CD14-positive monocyte (primary cell): ENCODE measurements around the gene ABCG1. TPM values are rescaled to one million over a fixed set of nuclear protein-coding genes. Genes with fewer than 3 reads are reported as not detected.

ENCODE experiments used
- DNase-seq, 3 donors: peaks; one replicate each; pipeline ENCODE4 v3.0.0-alpha.2; 2011 to 2022
- H2AFZ ChIP-seq: 2 replicates; pipeline ENCODE4 v1.6.0; 2012; ENCODE audit warnings: mild to moderate bottlenecking, low read depth, low read length, inconsistent platforms; ENCODE audit not compliant: insufficient read depth, poor library complexity, severe bottlenecking
- H3K27ac ChIP-seq, 2 donors: 1 replicate in 1 of 2; 2 replicates in 1 of 2; pipeline ENCODE4 v1.5.1; 2012 to 2013; ENCODE audit warnings: low read length in 2 of 2, control low read depth in 1 of 2, inconsistent platforms in 1 of 2, low read depth in 1 of 2, mild to moderate bottlenecking in 1 of 2
- H3K27me3 ChIP-seq, 2 donors: one replicate each; pipeline versions ENCODE4 v1.6.0 to v1.6.1; 2011 to 2013; ENCODE audit warnings: low read length in 2 of 2; ENCODE audit not compliant: control insufficient read depth in 2 of 2, insufficient read depth in 2 of 2
- H3K36me3 ChIP-seq, 2 donors: replicated peaks in 1 of 2; 1 replicate in 1 of 2; 2 replicates in 1 of 2; pipeline versions ENCODE4 v1.5.1 to v1.6.1; 2012 to 2013; ENCODE audit warnings: low read length in 2 of 2, control low read depth in 1 of 2, inconsistent platforms in 1 of 2, mild to moderate bottlenecking in 1 of 2; ENCODE audit not compliant: insufficient read depth in 2 of 2, control insufficient read depth in 1 of 2
- H3K4me1 ChIP-seq, 2 donors: 1 replicate in 1 of 2; 2 replicates in 1 of 2; pipeline versions ENCODE4 v1.5.1 to v1.6.1; 2012 to 2013; ENCODE audit warnings: low read length in 2 of 2, control low read depth in 1 of 2, inconsistent platforms in 1 of 2, mild to moderate bottlenecking in 1 of 2, moderate library complexity in 1 of 2; ENCODE audit not compliant: insufficient read depth in 2 of 2, control insufficient read depth in 1 of 2
- H3K4me2 ChIP-seq: replicated peaks from 2 replicates; pipeline ENCODE3; 2012; ENCODE audit warnings: low read length, moderate library complexity, mild to moderate bottlenecking; ENCODE audit not compliant: poor library complexity, severe bottlenecking; ENCODE audit errors: extremely low read depth
- H3K4me3 ChIP-seq, 3 experiments: fragments of 200-600 bp in 1 of 3; sonication (generic) in 1 of 3; replicated peaks in 1 of 3; 1 replicate in 2 of 3; 2 replicates in 1 of 3; pipeline ENCODE4 v1.5.1; 2011 to 2013; ENCODE audit warnings: low read length in 3 of 3, mild to moderate bottlenecking in 3 of 3, control low read depth in 2 of 3, low read depth in 2 of 3, inconsistent platforms in 1 of 3, moderate library complexity in 1 of 3
- H3K79me2 ChIP-seq: 2 replicates; pipeline ENCODE4 v1.6.0; 2012; ENCODE audit warnings: mild to moderate bottlenecking, control low read depth, inconsistent platforms, low read length, moderate library complexity; ENCODE audit not compliant: insufficient read depth
- H3K9ac ChIP-seq: 2 replicates; pipeline ENCODE4 v1.6.0; 2017; ENCODE audit warnings: low read length, mild to moderate bottlenecking; ENCODE audit not compliant: insufficient read depth, poor library complexity, severe bottlenecking
- H3K9me3 ChIP-seq, 2 donors: replicated peaks in 1 of 2; 1 replicate in 1 of 2; 2 replicates in 1 of 2; pipeline versions ENCODE4 v1.5.1 to v1.6.1; 2012 to 2013; ENCODE audit warnings: low read length in 2 of 2, control low read depth in 1 of 2; ENCODE audit not compliant: control insufficient read depth in 1 of 2, insufficient read depth in 1 of 2
- H4K20me1 ChIP-seq: 2 replicates; pipeline ENCODE4 v1.6.0; 2012; ENCODE audit warnings: mild to moderate bottlenecking, low read length, control low read depth, moderate library complexity; ENCODE audit not compliant: insufficient read depth
- H3K27ac Mint-ChIP-seq, 7 donors: one replicate each; pipeline ENCODE4 v1.8.0; 2020; ENCODE audit warnings: mild to moderate bottlenecking in 7 of 7, mixed read lengths in 7 of 7, moderate library complexity in 6 of 7, inconsistent platforms in 2 of 7
- H3K27me3 Mint-ChIP-seq, 3 donors: one replicate each; pipeline ENCODE4 v1.8.0; 2021 to 2022; ENCODE audit warnings: low read depth in 3 of 3, mild to moderate bottlenecking in 3 of 3, mixed read lengths in 3 of 3, moderate library complexity in 3 of 3, inconsistent platforms in 1 of 3
- H3K36me3 Mint-ChIP-seq, 2 donors: one replicate each; pipeline ENCODE4 v1.8.0; 2020; ENCODE audit warnings: mixed read lengths in 2 of 2, inconsistent platforms in 1 of 2, mild to moderate bottlenecking in 1 of 2
- H3K4me1 Mint-ChIP-seq: one replicate; pipeline ENCODE4 v1.8.0; 2020; ENCODE audit warnings: mild to moderate bottlenecking, mixed read lengths
- H3K4me3 Mint-ChIP-seq, 2 donors: one replicate each; pipeline ENCODE4 v1.8.0; 2020; ENCODE audit warnings: mild to moderate bottlenecking in 2 of 2, mixed read lengths in 2 of 2, moderate library complexity in 1 of 2
- H3K9me3 Mint-ChIP-seq, 7 donors: one replicate each; pipeline ENCODE4 v1.8.0; 2020 to 2022; ENCODE audit warnings: mixed read lengths in 7 of 7, mild to moderate bottlenecking in 6 of 7, moderate library complexity in 6 of 7, inconsistent platforms in 2 of 7
- WGBS: methylation state at CpG from one replicate; pipeline ENCODE4 v1.1.5; 2013; ENCODE audit warnings: missing lambda C conversion rate; ENCODE audit not compliant: insufficient coverage; 5-methylcytosine and 5-hydroxymethylcytosine counted together
- intact Hi-C, 2 donors: fragments of 100-400 bp; cut with micrococcal nuclease; formaldehyde crosslinking; loops; one replicate each; pipeline versions ENCODE4 v1.15.0 to v1.15.1; 2023
- polyA plus RNA-seq, 3 donors: library from polyadenylated mRNA; depleted of rRNA in 1 of 3; unstranded in 2 of 3; stranded (reverse) in 1 of 3; fragments of 300-500 nt in 2 of 3; fragments of >200 nt in 1 of 3; fragmentation: Illumina TruSeq in 2 of 3; gene quantifications; 1 replicate in 2 of 3; 2 replicates in 1 of 3; pipeline ENCODE4 v1.2.3, GENCODE V29; 2012 to 2021
- TF ChIP-seq, protein P1 (sequence below): fragments of 200-600 bp; IDR thresholded peaks from one replicate; pipeline ENCODE4 v1.8.0; 2022; ENCODE audit warnings: antibody characterized with exemption, mild to moderate bottlenecking

Gene ABCG1
- polyA plus RNA-seq, 3 donors, result 3.0 to 5.2 (median 3.5) TPM

DNA sequence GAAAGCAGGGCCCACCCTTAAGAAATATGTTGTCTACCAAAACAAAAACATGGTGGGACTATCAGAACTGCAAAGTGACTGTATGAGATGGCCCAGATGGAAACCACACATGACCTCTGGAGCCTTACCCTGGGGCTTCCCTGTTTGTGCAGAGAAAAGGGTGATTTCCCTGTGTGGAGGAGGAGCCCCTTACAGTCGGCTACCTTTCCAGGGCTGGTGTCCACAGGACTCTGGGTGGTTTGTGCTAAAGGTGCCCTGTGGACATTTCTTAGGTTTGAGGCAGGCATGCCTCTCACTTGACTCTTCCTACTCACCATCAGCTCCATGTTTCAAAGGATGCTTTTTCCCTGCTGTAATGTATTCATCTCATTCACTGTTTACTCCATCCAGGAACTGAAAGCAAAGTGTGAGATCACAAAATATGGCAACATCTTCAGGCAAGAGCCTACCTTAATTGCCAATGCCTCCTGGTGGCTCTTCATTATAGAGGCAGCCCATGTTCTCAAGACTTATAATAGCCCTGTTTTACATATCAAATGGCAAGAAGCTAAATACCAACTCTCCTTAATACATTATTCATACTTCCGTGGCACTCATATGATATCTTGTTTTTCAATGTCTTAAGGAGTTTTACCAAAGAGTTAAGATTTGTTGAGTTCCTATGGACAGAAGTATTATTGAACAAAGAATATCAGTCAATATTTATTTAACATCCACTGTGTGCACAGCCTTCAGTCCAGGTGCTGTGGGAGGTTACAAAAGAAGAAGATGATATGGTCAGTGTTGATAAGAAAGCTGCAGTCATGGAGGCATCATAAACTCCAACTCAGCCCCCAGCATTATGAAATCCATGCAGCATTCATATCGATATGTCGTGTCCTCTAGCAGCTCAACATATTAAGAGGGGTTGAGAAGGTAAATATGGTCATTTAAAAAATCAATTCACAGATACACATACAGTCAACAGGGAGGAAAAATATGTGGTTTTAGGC, 111.7 kb downstream of the ABCG1 start:
- no peak for DNase-seq

DNA sequence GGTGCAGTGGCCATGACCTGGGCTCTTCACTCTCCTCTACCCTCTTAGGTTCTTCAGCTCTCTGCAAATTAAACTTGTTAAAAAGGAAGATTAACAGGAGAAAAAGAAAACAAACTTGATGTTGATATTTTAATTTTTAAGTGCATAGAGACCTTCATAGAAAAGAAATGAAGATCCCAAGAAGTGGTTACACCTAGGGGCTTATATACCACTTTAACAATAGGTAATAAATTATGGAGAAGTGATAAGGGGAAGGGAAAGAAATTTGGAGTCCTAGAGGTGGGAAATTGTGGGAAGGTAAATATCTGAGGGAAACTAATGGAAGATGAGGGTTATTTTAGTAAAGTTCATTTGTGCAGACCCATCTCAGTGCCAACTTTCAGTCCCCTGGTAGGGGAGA, 112.7 kb downstream of the ABCG1 start:
- H4K20me1 ChIP-seq, result no peaks in the 10 kb centered on the region
- no peaks in the 10 kb centered on the region for H3K4me1 ChIP-seq
- no peak overlapping the region for H2AFZ ChIP-seq
- no peak overlapping the region for H3K4me3 ChIP-seq
- Mint-ChIP-seq H3K27me3 (peaks cover 0 to 4% (median 3%) of the 10 kb centered on the region in 3 donors), H3K4me1 (peaks cover 8% of the 10 kb centered on the region), H3K27ac (no peak overlapping the region), H3K9me3 (peaks cover 0 to 6% (median 4%) of the 10 kb centered on the region in 7 donors), H3K36me3 (no peaks in the 10 kb centered on the region), H3K4me3 (no peak overlapping the region)
- H3K9ac ChIP-seq, result no peak overlapping the region
- intact Hi-C loops, result no loop called here
- H3K27ac ChIP-seq, result no peak overlapping the region
- H3K9me3 ChIP-seq, result peaks cover 0 to 2% of the 10 kb centered on the region in 2 donors
- TF ChIP-seq, protein P1, sequence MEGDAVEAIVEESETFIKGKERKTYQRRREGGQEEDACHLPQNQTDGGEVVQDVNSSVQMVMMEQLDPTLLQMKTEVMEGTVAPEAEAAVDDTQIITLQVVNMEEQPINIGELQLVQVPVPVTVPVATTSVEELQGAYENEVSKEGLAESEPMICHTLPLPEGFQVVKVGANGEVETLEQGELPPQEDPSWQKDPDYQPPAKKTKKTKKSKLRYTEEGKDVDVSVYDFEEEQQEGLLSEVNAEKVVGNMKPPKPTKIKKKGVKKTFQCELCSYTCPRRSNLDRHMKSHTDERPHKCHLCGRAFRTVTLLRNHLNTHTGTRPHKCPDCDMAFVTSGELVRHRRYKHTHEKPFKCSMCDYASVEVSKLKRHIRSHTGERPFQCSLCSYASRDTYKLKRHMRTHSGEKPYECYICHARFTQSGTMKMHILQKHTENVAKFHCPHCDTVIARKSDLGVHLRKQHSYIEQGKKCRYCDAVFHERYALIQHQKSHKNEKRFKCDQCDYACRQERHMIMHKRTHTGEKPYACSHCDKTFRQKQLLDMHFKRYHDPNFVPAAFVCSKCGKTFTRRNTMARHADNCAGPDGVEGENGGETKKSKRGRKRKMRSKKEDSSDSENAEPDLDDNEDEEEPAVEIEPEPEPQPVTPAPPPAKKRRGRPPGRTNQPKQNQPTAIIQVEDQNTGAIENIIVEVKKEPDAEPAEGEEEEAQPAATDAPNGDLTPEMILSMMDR, result no peak
- peaks cover 0 to 5% of the 10 kb centered on the region in 2 donors for H3K27me3 ChIP-seq
- H3K36me3 ChIP-seq, result no peaks in the 10 kb centered on the region
- no peak overlapping the region for H3K4me2 ChIP-seq
- no peaks in the 10 kb centered on the region for H3K79me2 ChIP-seq
- no peak for DNase-seq

More for the DNA sequence above, 111.7 kb downstream of the ABCG1 start:
- Mint-ChIP-seq H3K27me3 (peaks cover 0 to 4% (median 3%) of the 10 kb centered on the region in 3 donors), H3K9me3 (peaks cover 0 to 7% (median 6%) of the 10 kb centered on the region in 7 donors), H3K4me3 (no peak overlapping the region), H3K36me3 (no peaks in the 10 kb centered on the region), H3K27ac (no peak overlapping the region), H3K4me1 (peaks cover 8% of the 10 kb centered on the region)
- H3K27me3 ChIP-seq, result no peaks in the 10 kb centered on the region
- H2AFZ ChIP-seq, result no peak overlapping the region
- H3K27ac ChIP-seq, result no peak overlapping the region
- TF ChIP-seq, protein P1, result no peak
- WGBS, result no CpG with 5 or more reads among the region's 4 CpGs
- peaks cover 0 to 2% of the 10 kb centered on the region in 2 donors for H3K9me3 ChIP-seq
- no peak overlapping the region for H3K4me2 ChIP-seq
- no peak overlapping the region for H3K9ac ChIP-seq
- H4K20me1 ChIP-seq, result no peaks in the 10 kb centered on the region
- H3K36me3 ChIP-seq, result no peaks in the 10 kb centered on the region
- H3K4me1 ChIP-seq, result no peaks in the 10 kb centered on the region
- intact Hi-C loops, result no loop called here
- no peaks in the 10 kb centered on the region for H3K79me2 ChIP-seq
- H3K4me3 ChIP-seq, result no peak overlapping the region
